Islet precursor cell (in vitro differentiated cells): ENCODE results near the gene PCDHA9.

ENCODE experiments used
- DNase-seq: peaks from one replicate; pipeline ENCODE4 v3.0.0-alpha.2; 2018

PCDHA9 gene

DNA sequence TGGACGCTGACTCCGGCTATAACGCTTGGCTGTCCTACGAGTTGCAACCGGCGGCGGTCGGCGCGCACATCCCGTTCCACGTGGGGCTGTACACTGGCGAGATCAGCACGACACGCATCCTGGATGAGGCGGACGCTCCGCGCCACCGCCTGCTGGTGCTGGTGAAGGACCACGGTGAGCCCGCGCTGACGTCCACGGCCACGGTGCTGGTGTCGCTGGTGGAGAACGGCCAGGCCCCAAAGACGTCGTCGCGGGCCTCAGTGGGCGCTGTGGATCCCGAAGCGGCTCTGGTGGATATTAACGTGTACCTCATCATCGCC is 29.0 kb downstream of the PCDHA9 start:
- DNase-seq = no peak

DNA sequence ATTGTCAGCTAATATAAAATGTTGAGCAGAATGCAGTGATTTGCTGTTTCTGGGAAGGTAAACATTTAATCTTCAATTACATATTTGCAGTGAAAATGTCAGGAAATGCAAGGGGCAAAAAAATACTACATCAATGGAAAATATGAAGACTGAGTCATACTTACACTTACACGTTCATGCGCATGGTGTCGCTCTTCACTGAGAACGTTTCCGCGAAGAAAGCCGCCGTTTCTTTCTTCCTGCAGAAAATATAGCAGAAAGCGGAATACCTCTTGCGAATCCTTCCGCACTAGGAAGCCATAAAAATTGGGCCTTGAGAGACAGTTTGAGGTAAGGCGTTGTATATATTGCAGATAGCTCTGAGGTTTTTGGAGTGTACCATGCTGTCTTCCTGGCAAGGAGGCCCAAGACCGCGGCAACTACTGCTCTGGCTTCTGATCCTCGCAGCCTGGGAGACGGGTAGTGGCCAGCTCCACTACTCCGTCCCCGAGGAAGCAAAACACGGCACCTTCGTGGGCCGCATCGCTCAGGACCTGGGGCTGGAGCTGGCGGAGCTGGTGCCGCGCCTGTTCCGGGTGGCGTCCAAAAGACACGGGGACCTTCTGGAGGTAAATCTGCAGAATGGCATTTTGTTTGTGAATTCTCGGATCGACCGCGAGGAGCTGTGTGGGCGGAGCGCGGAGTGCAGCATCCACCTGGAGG is 33.9 kb downstream of the PCDHA9 start, which contains the start of gene PCDHA13:
Gene PCDHA13 (plus strand): TSS at position 236 of the 702 bp plus-strand sequence. CDS start 145 bp downstream, at position 381.
- peak; percentile 58 for DNase-seq

DNA sequence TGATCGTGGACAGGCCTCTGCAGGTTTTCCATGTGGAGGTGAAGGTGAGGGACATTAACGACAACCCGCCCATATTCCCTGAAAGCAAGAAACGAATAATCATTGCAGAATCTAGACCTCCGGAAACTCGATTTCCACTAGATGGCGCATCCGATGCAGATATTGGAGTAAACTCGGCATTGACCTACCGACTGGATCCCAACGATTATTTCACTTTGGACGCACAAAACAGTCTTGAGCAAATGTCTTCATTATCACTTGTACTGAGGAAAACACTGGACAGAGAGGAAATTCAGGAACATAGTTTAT is 34.4 kb downstream of the PCDHA9 start:
- peak; percentile 58 for DNase-seq

DNA sequence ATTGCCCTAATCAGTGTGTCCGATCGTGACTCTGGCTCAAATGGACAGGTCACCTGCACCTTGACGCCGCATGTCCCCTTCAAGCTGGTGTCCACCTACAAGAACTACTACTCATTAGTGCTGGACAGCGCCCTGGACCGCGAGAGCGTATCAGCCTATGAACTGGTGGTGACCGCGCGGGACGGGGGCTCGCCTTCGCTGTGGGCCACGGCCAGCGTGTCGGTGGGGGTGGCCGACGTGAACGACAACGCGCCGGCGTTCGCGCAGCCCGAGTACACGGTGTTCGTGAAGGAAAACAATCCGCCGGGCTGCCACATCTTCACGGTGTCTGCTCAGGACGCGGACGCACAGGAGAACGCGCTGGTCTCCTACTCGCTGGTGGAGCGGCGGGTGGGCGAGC is 35.2 kb downstream of the PCDHA9 start:
- DNase-seq = no peak

DNA sequence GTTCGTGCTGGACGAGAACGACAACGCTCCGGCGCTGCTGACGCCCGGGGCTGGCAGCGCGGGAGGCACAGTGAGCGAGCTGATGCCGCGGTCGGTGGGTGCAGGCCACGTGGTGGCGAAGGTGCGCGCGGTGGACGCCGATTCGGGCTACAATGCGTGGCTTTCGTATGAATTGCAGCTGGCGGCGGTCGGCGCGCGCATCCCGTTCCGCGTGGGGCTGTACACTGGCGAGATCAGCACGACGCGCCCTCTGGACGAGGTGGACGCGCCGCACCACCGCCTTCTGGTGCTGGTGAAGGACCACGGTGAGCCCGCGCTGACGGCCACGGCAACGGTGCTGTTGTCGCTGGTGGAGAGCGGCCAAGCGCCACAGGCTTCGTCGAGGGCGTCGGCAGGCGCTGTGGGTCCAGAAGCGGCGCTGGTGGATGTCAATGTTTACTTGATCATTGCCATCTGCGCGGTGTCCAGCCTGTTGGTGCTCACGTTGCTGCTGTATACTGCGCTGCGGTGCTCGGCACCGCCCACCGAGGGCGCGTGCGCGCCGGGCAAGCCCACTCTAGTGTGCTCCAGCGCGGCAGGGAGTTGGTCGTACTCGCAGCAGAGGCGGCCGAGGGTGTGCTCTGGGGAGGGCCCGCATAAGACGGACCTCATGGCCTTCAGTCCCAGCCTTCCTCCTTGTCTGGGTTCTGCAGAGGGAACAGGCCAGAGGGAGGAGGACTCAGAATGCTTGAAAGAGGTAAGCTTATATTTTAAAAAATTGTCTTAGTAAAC is 35.9 kb downstream of the PCDHA9 start:
- no peak for DNase-seq
